ENCODE measurements around the gene C20orf141. TPM values are rescaled to one million over a fixed set of nuclear protein-coding genes. Genes with fewer than 3 reads are reported as not detected.
"Not testable (repeated sequence)": the region's sequence is repeated elsewhere in the genome, so short reads cannot be mapped to it uniquely, and the experiment has no call there.

Gene C20orf141
- total RNA-seq, 1 experiment from 2014 or later: not detected

GRCh38 chr20:2768632-2769015 lies 46.2 kb upstream of the C20orf141 start:
- H3K27ac Mint-ChIP-seq: no peak overlapping the region
- Histone ChIP-seq H2AFZ (ENCODE audit: low read length) (no peak overlapping the region), H3K27ac (ENCODE audit: insufficient read length, low read depth, low read length) (no peak overlapping the region), H2BK5ac (ENCODE audit: insufficient read length, low read length) (no peak overlapping the region), H3K14ac (ENCODE audit: insufficient read depth, low read length) (no peak overlapping the region), H3K4me2 (ENCODE audit: insufficient read depth, insufficient read length, low read length) (no peak overlapping the region), H3K79me2 (ENCODE audit: insufficient read depth, low read length) (no peaks in the 10 kb centered on the region), H2BK120ac (ENCODE audit: low read depth, low read length, poor library complexity, severe bottlenecking) (no peak overlapping the region), H3T11ph (ENCODE audit: low read length) (no peak overlapping the region), H3K18ac (ENCODE audit: insufficient read length, low read depth, low read length) (no peak overlapping the region), H3K23me2 (ENCODE audit: insufficient read length, low read depth, low read length, poor library complexity, severe bottlenecking) (no peaks in the 10 kb centered on the region), H3K9me3 (ENCODE audit: control insufficient read depth, low read depth, low read length) (no peaks in the 10 kb centered on the region), H3K4ac (ENCODE audit: low read depth, low read length) (no peak overlapping the region), H3K9ac (ENCODE audit: extremely low read depth, insufficient read length, low read length) (no peak overlapping the region), H3K79me1 (ENCODE audit: insufficient read depth, low read depth, low read length, poor library complexity, severe bottlenecking) (no peaks in the 10 kb centered on the region), H4K5ac (ENCODE audit: insufficient read length, low read depth, low read length) (no peak overlapping the region), H2BK15ac (ENCODE audit: low read depth, low read length) (no peak overlapping the region), H3K27me3 (ENCODE audit: insufficient read depth, low read length) (no peaks in the 10 kb centered on the region), H4K91ac (ENCODE audit: insufficient read length, low read depth, low read length) (no peak overlapping the region), H4K8ac (replicated peaks; ENCODE audit: insufficient read length, low read depth, low read length) (no peak overlapping the region), H2AK5ac (ENCODE audit: insufficient read length, low read length) (no peak overlapping the region), H4K20me1 (ENCODE audit: control insufficient read depth, insufficient read depth, insufficient read length) (no peaks in the 10 kb centered on the region), H2BK12ac (ENCODE audit: insufficient read length, low read depth, low read length) (no peak overlapping the region), H3K56ac (ENCODE audit: insufficient read length, low read depth, low read length) (no peak overlapping the region), H2BK20ac (ENCODE audit: low read depth, low read length, poor library complexity, severe bottlenecking) (no peak overlapping the region), H3K4me1 (ENCODE audit: insufficient read depth, low read length) (no peaks in the 10 kb centered on the region), H3K23ac (ENCODE audit: insufficient read length, low read depth, low read length) (no peak overlapping the region)
- H3K4me1 Mint-ChIP-seq: peaks cover 4 to 5% of the 10 kb centered on the region in 2 experiments; a peak in 2 of 4 replicates
- no peaks in the 10 kb centered on the region for H3K9me3 Mint-ChIP-seq
- no peaks in the 10 kb centered on the region for H3K36me3 Mint-ChIP-seq (ENCODE audit: insufficient read depth in 1 of 3, low read depth in 3 of 3)
- H3K4me3 Mint-ChIP-seq: no peak overlapping the region
- no peak for TF ChIP-seq CTCF (conservative IDR thresholded peaks at IDR 0.05)
- no CpG with 5 or more reads among the region's 5 CpGs for WGBS (ENCODE audit: extremely low coverage, insufficient read length, low lambda C conversion rate)
- H3K27me3 Mint-ChIP-seq (ENCODE audit: low read depth): peaks cover 31% of the 10 kb centered on the region
- no peak for DNase-seq

GRCh38 chr20:2770091-2770490 lies 44.7 kb upstream of the C20orf141 start:
- H2BK20ac ChIP-seq (ENCODE audit: low read depth, low read length, poor library complexity, severe bottlenecking); H2BK120ac ChIP-seq (ENCODE audit: low read depth, low read length, poor library complexity, severe bottlenecking); H3K36me3 Mint-ChIP-seq (ENCODE audit: insufficient read depth in 1 of 3, low read depth in 3 of 3); H2AK5ac ChIP-seq (ENCODE audit: insufficient read length, low read length); H3K79me2 ChIP-seq (ENCODE audit: insufficient read depth, low read length); H2AFZ ChIP-seq (ENCODE audit: low read length); H3K23me2 ChIP-seq (ENCODE audit: insufficient read length, low read depth, low read length, poor library complexity, severe bottlenecking); H3K9me3 Mint-ChIP-seq; H2BK15ac ChIP-seq (ENCODE audit: low read depth, low read length); H3K79me1 ChIP-seq (ENCODE audit: insufficient read depth, low read depth, low read length, poor library complexity, severe bottlenecking); H2BK12ac ChIP-seq (ENCODE audit: insufficient read length, low read depth, low read length); H3K56ac ChIP-seq (ENCODE audit: insufficient read length, low read depth, low read length); H2BK5ac ChIP-seq (ENCODE audit: insufficient read length, low read length); H3K27ac Mint-ChIP-seq; H4K5ac ChIP-seq (ENCODE audit: insufficient read length, low read depth, low read length); H3K9me3 ChIP-seq (ENCODE audit: control insufficient read depth, low read depth, low read length); H3K14ac ChIP-seq (ENCODE audit: insufficient read depth, low read length); H3K4ac ChIP-seq (ENCODE audit: low read depth, low read length); H4K91ac ChIP-seq (ENCODE audit: insufficient read length, low read depth, low read length); H4K8ac ChIP-seq (replicated peaks; ENCODE audit: insufficient read length, low read depth, low read length); H3K4me1 Mint-ChIP-seq; H3K27me3 ChIP-seq (ENCODE audit: insufficient read depth, low read length); H3K18ac ChIP-seq (ENCODE audit: insufficient read length, low read depth, low read length); H3T11ph ChIP-seq (ENCODE audit: low read length); H3K4me2 ChIP-seq (ENCODE audit: insufficient read depth, insufficient read length, low read length); H3K27ac ChIP-seq (ENCODE audit: insufficient read length, low read depth, low read length); H3K4me1 ChIP-seq (ENCODE audit: insufficient read depth, low read length); H3K4me3 Mint-ChIP-seq; H4K20me1 ChIP-seq (ENCODE audit: control insufficient read depth, insufficient read depth, insufficient read length); H3K9ac ChIP-seq (ENCODE audit: extremely low read depth, insufficient read length, low read length); H3K23ac ChIP-seq (ENCODE audit: insufficient read length, low read depth, low read length): not testable (repeated sequence)
- DNase-seq: peak; percentile 22
- no CpG with 5 or more reads among the region's 12 CpGs for WGBS (ENCODE audit: extremely low coverage, insufficient read length, low lambda C conversion rate)
- peaks cover 26% of the 10 kb centered on the region for H3K27me3 Mint-ChIP-seq (ENCODE audit: low read depth)
